GM10847 (cell line): Measurements from ENCODE around the gene ADAM15.

Experiments
- POLR2A ChIP-seq: IDR thresholded peaks from 2 replicates; pipeline ENCODE4 v1.6.1; 2011; ENCODE audit not compliant: insufficient read length; ENCODE audit errors: extremely low read depth

The ADAM15 gene

GRCh38 chr1:155066777-155067176 is 15.7 kb downstream of the ADAM15 start:
- no peak for TF ChIP-seq POLR2A

GRCh38 chr1:155068599-155068998 is 17.5 kb downstream of the ADAM15 start:
- TF ChIP-seq POLR2A = no peak

GRCh38 chr1:155069551-155070157 is 18.5 kb downstream of the ADAM15 start:
- no peak for TF ChIP-seq POLR2A

GRCh38 chr1:155070158-155070621 is 19.1 kb downstream of the ADAM15 start:
- TF ChIP-seq POLR2A = no peak

GRCh38 chr1:155070721-155071569 is 19.8 kb downstream of the ADAM15 start:
- TF ChIP-seq POLR2A = no peak

- no peak for TF ChIP-seq POLR2A
These were observed 20.6 kb downstream of the ADAM15 start for GRCh38 chr1:155071701-155072100.

GRCh38 chr1:155072531-155073289 is 21.6 kb downstream of the ADAM15 start:
- TF ChIP-seq POLR2A = no peak

- no peak for TF ChIP-seq POLR2A
These were observed 22.5 kb downstream of the ADAM15 start for GRCh38 chr1:155073377-155074242.

- TF ChIP-seq POLR2A = no peak
These were observed 24.4 kb downstream of the ADAM15 start for GRCh38 chr1:155075535-155075934.

GRCh38 chr1:155076371-155076770 is 25.3 kb downstream of the ADAM15 start:
- no peak for TF ChIP-seq POLR2A

GRCh38 chr1:155077346-155077745 is 26.2 kb downstream of the ADAM15 start:
- no peak for TF ChIP-seq POLR2A

GRCh38 chr1:155077758-155078445 is 26.8 kb downstream of the ADAM15 start:
- no peak for TF ChIP-seq POLR2A

- no peak for TF ChIP-seq POLR2A
These were observed 27.5 kb downstream of the ADAM15 start, which contains the start of gene EFNA3 for GRCh38 chr1:155078469-155079209. EFNA3 (plus strand) TSS chr1:155078837; CDS start chr1:155078942, 105 bp downstream.

- TF ChIP-seq POLR2A = no peak
These were observed 28.0 kb downstream of the ADAM15 start for GRCh38 chr1:155079210-155079486.
